Tibial artery (tissue), 4 donors: ENCODE measurements around the gene GPR25.

Experiments used
- DNase-seq, 2 donors: peaks; one replicate each; pipeline ENCODE4 v3.0.0-alpha.2; 2019
- H3K27ac ChIP-seq, 2 donors: fragments of 200-600 bp; sonication (generic) in 1 of 2; 1 replicate in 1 of 2; 2 replicates in 1 of 2; pipeline ENCODE4 v1.5.1; 2018 to 2019; ENCODE audit warnings: mild to moderate bottlenecking in 1 of 2
- H3K27me3 ChIP-seq, 2 donors: fragments of 200-600 bp; sonication (generic) in 1 of 2; one replicate each; pipeline versions ENCODE4 v1.5.1 to v1.6.0; 2016 to 2019
- H3K36me3 ChIP-seq, 3 donors: fragments of 200-600 bp; sonication (generic) in 2 of 3; one replicate each; pipeline ENCODE4 v1.5.1; 2016 to 2019; ENCODE audit warnings: mild to moderate bottlenecking in 2 of 3
- H3K4me1 ChIP-seq, 4 donors: fragments of 200-600 bp; sonication (generic) in 2 of 4; 1 replicate in 3 of 4; 2 replicates in 1 of 4; pipeline ENCODE4 v1.5.1; 2016 to 2019
- H3K4me3 ChIP-seq, 2 donors: fragments of 200-600 bp; sonication (generic) in 1 of 2; 1 replicate in 1 of 2; 2 replicates in 1 of 2; pipeline ENCODE4 v1.5.1; 2018 to 2019; ENCODE audit warnings: mild to moderate bottlenecking in 2 of 2
- H3K9me3 ChIP-seq, 3 donors: fragments of 200-600 bp; sonication (generic) in 1 of 3; one replicate each; pipeline ENCODE4 v1.5.1; 2016 to 2019
- intact Hi-C: fragments of 100-400 bp; cut with DNase I; formaldehyde crosslinking; loops from one replicate; pipeline ENCODE4 v1.15.0; 2023; ENCODE audit warnings: low total_unique reads
- TF ChIP-seq, protein P1 (sequence below), 2 experiments: fragments of 200-600 bp in 1 of 2; fragments of 450-650 bp in 1 of 2; IDR thresholded peaks; one replicate each; pipeline ENCODE4 v1.5.1; 2017 to 2019; ENCODE audit warnings: antibody characterized with exemption in 2 of 2, mild to moderate bottlenecking in 1 of 2, moderate library complexity in 1 of 2

The GPR25 gene

DNA sequence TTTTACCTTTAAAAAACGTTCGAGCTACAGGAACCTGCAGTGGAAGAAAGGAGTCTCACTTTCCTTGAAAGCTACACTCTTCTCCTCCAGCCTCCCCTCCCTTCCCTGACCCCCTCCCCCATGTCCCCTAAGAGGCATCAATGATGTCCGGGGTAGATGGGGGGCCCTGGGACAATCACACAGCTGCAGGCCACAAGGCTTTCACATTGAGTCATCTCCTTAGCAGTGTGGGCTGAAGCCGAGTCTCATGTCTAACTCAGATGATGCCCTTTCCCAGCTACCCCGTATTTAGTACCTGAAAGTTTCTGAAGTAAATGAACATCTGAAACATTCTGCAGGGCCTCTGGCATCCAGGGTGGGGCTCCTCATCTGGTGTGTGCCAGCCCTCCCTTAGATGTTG lies 6.3 kb upstream of the GPR25 start:
- DNase-seq = no peak
- H3K27ac ChIP-seq = no peak overlapping the region
- TF ChIP-seq, protein P1, sequence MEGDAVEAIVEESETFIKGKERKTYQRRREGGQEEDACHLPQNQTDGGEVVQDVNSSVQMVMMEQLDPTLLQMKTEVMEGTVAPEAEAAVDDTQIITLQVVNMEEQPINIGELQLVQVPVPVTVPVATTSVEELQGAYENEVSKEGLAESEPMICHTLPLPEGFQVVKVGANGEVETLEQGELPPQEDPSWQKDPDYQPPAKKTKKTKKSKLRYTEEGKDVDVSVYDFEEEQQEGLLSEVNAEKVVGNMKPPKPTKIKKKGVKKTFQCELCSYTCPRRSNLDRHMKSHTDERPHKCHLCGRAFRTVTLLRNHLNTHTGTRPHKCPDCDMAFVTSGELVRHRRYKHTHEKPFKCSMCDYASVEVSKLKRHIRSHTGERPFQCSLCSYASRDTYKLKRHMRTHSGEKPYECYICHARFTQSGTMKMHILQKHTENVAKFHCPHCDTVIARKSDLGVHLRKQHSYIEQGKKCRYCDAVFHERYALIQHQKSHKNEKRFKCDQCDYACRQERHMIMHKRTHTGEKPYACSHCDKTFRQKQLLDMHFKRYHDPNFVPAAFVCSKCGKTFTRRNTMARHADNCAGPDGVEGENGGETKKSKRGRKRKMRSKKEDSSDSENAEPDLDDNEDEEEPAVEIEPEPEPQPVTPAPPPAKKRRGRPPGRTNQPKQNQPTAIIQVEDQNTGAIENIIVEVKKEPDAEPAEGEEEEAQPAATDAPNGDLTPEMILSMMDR (IDR thresholded peaks at IDR 0.05) = no peak
- peaks cover 8 to 14% (median 13%) of the 10 kb centered on the region in 3 donors for H3K36me3 ChIP-seq
- peaks cover 0 to 7% (median 2%) of the 10 kb centered on the region in 4 donors for H3K4me1 ChIP-seq
- no peak overlapping the region for H3K4me3 ChIP-seq
- no peaks in the 10 kb centered on the region for H3K9me3 ChIP-seq
- peaks cover 0 to 27% of the 10 kb centered on the region in 2 donors for H3K27me3 ChIP-seq
- intact Hi-C loops = no loop called here

DNA sequence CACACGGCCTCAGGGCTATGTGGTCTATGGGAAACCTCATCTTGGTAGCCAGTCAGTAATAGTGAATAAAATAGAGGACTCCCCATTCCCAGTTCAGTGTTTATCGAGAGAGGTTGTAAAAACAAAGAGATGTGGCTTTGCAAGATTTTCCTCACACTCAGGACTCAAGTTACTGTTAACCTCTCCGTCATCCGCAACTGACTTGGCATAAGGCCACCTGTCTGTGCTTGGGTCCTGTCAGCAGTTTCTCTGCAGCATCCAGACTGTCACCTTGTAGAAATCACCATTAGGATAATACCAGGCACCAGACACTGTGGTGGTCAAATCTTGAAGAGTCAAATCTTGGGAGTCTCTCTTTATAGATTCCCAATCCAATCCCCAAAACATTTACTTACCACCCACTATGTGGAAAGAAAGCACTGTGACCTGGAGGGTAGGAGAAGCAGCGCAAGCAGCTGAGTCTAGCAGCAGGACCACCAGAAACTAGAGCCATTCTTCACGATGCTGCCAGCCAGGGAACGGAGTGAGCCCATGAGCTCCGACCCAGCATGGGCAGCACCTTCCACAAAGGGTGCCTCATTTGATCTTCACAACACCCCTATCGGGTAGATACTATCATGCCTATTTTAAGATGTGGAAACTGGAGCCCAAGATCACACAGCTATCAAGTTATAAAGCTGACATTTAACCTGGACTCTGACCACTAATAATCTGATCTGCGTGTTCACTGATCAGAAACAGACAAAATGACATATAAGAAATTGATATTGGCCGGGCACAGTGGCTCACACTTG lies 5.6 kb upstream of the GPR25 start:
- Histone ChIP-seq H3K36me3 (peaks cover 8 to 14% (median 13%) of the 10 kb centered on the region in 3 donors), H3K27ac (no peak overlapping the region), H3K4me3 (no peak overlapping the region), H3K9me3 (no peaks in the 10 kb centered on the region), H3K4me1 (peaks cover 0 to 7% (median 2%) of the 10 kb centered on the region in 4 donors), H3K27me3 (peaks cover 0 to 34% of the 10 kb centered on the region in 2 donors)
- TF ChIP-seq, protein P1 (IDR thresholded peaks at IDR 0.05) = no peak
- intact Hi-C loops = no loop called here
- DNase-seq = no peak

DNA sequence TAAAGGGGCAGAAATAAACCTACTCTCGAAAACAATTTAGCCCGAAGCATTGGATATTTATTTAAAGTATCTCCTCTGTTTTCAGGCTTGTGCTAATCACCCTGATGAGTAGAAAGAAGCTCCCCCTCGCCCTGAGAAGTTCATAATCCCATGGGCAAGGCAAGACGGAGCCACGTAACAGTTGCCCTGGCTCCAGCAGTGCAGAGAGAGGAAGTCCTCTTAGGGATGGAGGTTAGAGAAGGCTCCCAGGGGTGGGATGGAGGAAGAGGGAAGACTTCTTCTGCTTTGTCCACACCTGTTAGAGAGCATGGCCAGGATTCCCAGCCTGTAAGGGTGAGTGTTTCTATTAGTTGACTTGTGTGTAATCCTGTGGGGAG lies 3.4 kb upstream of the GPR25 start:
- DNase-seq = no peak
- no peak overlapping the region for H3K27ac ChIP-seq
- H3K27me3 ChIP-seq = peaks cover 6 to 56% of the 10 kb centered on the region in 2 donors
- no peaks in the 10 kb centered on the region for H3K36me3 ChIP-seq
- intact Hi-C loops = no loop called here
- H3K9me3 ChIP-seq = no peaks in the 10 kb centered on the region
- peaks cover 0 to 21% (median 15%) of the 10 kb centered on the region in 4 donors for H3K4me1 ChIP-seq
- H3K4me3 ChIP-seq = no peak overlapping the region
- TF ChIP-seq, protein P1 (IDR thresholded peaks at IDR 0.05) = no peak

DNA sequence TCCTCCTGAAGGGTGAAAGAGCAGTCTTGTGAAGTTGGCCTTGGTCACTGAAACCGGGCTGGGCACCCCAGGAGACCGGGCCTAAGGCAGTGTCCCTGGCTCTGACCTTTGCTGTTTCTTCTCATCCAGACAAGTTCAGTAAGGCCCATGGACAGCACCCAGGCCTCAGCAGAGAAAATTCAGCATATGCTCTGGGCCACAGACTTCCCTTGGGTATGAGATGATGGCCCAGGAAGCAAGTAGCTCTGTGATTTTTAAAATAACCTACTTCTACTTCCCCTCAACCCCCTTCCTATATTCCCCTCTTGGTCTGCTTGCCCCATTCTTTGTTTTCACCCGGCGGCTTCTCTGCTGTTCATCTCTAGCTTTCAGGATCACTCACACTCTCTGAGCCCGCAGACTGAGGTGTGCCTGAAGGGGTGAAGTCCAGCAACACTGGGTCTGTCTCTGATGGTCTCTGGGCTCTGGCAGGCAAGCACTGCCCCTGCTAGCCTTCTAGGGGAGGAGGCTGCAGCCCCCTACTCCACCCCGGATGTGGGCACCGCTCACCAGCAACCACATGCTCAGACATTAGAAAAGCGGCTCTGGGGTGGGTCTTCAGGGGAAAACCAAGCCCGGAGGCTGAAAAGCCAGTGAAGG lies 2.9 kb upstream of the GPR25 start:
- H3K4me3 ChIP-seq = no peak overlapping the region
- DNase-seq = no peak
- H3K4me1 ChIP-seq = peaks cover 0 to 21% (median 15%) of the 10 kb centered on the region in 4 donors
- no peaks in the 10 kb centered on the region for H3K36me3 ChIP-seq
- intact Hi-C loops = no loop called here
- TF ChIP-seq, protein P1 (IDR thresholded peaks at IDR 0.05) = no peak
- H3K9me3 ChIP-seq = no peaks in the 10 kb centered on the region
- peaks cover 6 to 58% of the 10 kb centered on the region in 2 donors for H3K27me3 ChIP-seq
- H3K27ac ChIP-seq = no peak overlapping the region

DNA sequence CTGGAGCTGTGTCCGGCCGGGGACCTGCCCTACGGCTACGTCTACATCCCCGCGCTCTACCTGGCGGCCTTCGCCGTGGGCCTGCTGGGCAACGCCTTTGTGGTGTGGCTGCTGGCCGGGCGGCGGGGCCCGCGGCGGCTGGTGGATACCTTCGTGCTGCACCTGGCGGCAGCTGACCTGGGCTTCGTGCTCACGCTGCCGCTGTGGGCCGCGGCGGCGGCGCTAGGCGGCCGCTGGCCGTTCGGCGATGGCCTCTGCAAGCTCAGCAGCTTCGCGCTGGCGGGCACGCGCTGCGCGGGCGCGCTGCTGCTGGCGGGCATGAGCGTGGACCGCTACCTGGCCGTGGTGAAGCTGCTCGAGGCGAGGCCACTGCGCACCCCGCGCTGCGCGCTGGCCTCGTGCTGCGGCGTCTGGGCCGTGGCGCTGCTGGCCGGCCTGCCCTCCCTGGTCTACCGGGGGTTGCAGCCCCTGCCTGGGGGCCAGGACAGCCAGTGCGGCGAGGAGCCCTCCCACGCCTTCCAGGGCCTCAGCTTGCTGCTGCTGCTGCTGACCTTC lies 412 bp downstream of the GPR25 start:
- no peaks in the 10 kb centered on the region for H3K36me3 ChIP-seq
- TF ChIP-seq, protein P1 (IDR thresholded peaks at IDR 0.05) = no peak
- peaks cover 6 to 63% of the 10 kb centered on the region in 2 donors for H3K27me3 ChIP-seq
- peak overlapping the region; percentile 22 to 47 for H3K4me3 ChIP-seq
- H3K27ac ChIP-seq = no peak overlapping the region
- DNase-seq = no peak
- intact Hi-C loops = no loop called here
- H3K9me3 ChIP-seq = no peaks in the 10 kb centered on the region
- H3K4me1 ChIP-seq = peaks cover 0 to 15% (median 12%) of the 10 kb centered on the region in 4 donors
